G401 (cell line): ENCODE data around the gene SIK2. TPM values are rescaled to one million over a fixed set of nuclear protein-coding genes. Genes with fewer than 3 reads are reported as not detected.
"Not testable (repeated sequence)": the region's sequence is repeated elsewhere in the genome, so short reads cannot be mapped to it uniquely, and the experiment has no call there.

Experiments used
- DNase-seq: peaks from one replicate; pipeline ENCODE4 v3.0.0-alpha.2; 2015; ENCODE audit warnings: low spot score
- in situ Hi-C: cut with HindIII; loops from 2 replicates; pipeline ENCODE4 v1.10.0; 2016; ENCODE audit warnings: low sequenced_read_pairs, mixed read lengths
- total RNA-seq: library from RNA; depleted of rRNA; stranded (reverse); fragments of >200 nt; shearing (Covaris generic); gene quantifications from 2 replicates; pipeline ENCODE4 v1.2.3, GENCODE V29; 2014

The SIK2 gene
- total RNA-seq, 1 experiment from 2014 or later: 53.1 TPM

DNA sequence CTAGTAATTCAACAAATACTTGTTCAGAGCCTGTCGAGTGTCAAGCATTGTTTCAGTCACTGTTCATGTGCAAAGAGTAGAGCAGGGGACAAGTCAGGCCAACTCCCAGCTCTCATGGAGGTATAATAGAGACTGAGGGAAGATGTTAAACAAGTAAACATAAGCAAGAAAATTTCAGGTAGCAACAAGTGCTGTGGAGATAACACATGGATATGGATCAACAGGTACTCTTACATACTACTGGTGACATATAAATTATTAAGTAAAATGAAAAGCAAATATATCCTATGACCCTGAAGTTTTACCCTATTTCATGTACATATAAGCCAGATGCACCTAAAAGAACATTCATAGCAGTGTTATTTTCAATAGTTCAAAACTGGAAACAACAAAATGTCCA, 42.7 kb downstream of the SIK2 start:
- no peak for DNase-seq
- in situ Hi-C loops: no loop called here

DNA sequence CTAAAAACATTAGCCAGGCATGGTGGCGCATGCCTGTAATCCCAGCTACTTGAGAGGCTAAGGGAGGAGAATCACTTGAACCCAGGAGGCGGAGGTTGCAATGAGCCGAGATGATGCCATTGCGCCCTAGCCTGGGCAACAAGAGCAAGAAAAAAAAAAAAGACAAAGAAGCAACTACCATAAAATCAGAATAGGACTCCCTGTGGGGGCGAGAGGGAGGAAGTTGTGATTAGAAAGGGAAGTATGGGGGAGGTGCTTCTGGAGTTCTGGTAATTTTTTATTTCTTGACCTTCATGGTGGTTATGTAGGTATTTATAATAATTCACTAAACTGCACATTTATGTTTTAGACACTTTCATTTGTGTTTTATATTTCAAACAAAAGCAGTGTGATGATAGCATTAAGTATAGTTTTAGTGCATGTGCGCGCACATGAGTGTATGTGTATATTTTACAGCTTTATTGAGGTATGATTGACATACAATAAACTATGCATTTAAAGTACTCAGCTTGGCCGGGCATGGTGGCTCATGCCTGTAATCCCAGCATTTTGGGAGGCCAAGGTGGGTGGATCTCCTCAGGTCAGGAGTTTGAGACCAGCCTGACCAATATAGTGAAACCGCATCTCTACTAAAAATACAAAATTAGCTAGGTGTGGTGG, 43.5 kb downstream of the SIK2 start:
- in situ Hi-C loops: no loop called here
- DNase-seq: no peak

- in situ Hi-C loops, DNase-seq: not testable (repeated sequence)
These were observed 49.1 kb downstream of the SIK2 start for GRCh38 chr11:111651336-111651735.

DNA sequence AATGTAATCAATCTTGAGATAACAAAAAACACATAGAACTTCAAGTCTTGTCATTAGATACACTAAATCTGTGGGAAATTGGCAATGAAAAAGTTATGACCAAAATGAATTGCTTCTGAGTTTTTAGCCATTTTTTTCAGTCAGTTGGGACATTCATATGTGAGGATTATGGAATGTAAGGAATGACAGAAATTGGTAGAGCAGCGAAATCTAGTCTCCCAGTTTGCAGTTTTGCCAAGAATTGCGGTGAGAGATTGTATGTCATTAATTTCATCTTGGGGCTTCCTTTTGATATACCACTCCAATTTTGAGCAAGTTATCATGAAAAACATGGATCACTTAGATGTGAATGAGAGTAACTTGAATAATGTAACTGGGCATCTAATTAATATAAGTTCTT, 49.9 kb downstream of the SIK2 start:
- in situ Hi-C loops: no loop called here
- no peak for DNase-seq

DNA sequence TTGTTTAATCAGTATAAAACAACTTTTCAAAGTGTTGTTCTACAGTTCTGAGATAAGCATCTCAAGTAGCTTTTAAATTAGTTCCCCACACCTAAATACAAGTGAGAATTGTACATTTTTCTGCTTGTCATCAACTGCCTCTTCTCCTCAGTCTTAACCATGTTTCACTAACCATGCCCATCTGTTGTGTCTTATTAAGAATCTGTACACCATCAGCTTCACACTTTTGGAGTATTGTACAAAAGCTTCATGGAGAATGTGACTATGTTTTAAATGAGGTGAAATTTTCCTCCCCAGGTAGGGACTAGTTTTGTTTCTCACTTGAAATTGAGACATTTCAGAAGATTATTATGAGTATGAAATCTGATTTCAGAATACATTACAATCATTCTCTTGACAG, 52.4 kb downstream of the SIK2 start:
- in situ Hi-C loops: no loop called here
- no peak for DNase-seq

GRCh38 chr11:111655924-111656323, 53.7 kb downstream of the SIK2 start:
- in situ Hi-C loops: no loop called here
- no peak for DNase-seq

DNA sequence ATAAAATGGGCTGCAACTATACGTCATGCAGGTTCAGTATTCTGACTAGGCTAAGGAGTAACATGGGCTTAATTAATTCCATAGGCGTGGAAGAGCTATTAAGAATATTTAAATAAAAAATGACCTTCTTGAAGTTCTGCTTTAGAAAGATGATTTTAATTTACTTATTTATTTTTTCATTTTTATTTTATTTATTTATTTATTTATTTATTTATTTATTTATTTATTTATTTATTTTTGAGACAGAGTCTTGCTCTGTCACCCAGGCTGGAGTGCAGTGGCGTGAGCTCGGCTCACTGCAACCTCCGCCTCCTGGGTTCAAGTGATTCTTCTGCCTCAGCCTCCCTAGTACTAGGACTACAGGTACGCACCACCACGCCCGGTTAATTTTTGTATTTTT, 55.7 kb downstream of the SIK2 start:
- DNase-seq, in situ Hi-C loops: not testable (repeated sequence)

DNA sequence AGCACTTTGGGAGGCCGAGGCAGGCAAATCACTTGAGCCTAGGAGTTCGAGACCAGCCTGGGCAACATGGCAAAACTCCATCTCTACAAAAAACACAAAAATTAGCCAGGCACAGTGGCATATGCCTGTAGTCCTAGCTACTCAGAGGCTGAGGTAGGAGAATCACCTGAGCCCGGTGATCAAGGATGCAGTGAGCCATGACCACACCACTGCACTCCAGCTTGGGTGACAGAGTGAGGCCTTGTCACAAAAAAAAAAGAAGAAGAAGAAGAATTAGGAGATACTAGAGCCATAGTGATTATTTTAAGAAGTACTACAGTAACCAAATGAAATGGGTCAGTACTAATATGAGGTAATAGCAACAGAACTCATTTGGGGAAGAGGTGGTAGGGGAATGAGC, 56.2 kb downstream of the SIK2 start:
- in situ Hi-C loops, DNase-seq: not testable (repeated sequence)

- no peak for DNase-seq
- in situ Hi-C loops: no loop called here
These were observed 57.2 kb downstream of the SIK2 start for GRCh38 chr11:111659201-111660115.

- no peak for DNase-seq
These were observed 58.6 kb downstream of the SIK2 start for GRCh38 chr11:111660822-111661221.

GRCh38 chr11:111663820-111664219, 61.6 kb downstream of the SIK2 start:
- in situ Hi-C loops: no loop called here
- DNase-seq: peak; percentile 53

More at GRCh38 chr11:111660822-111661221, 58.6 kb downstream of the SIK2 start:
- in situ Hi-C loops: no loop called here

DNA sequence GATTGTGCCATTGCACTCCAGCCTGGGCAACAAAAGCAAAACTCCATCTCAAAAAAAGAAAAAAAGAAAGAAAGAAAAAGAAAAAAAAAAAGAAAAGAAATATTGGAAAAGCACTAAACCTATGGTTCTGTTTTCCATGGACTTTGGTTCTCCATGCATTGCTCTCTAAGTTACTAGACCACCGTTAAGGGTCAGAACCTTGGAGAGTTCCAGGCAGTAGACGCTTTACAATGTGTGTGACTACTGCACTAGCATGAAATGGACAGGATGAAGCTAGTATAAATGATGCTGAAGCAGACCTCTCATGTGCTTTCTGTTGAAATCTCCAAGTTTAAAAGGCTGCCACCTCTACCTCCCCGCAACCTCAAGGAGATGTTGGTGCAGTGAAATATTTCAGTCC, 63.5 kb downstream of the SIK2 start:
- peak; percentile 17 for DNase-seq
- in situ Hi-C loops: no loop called here

- DNase-seq: no peak
- in situ Hi-C loops: no loop called here
These were observed 66.7 kb downstream of the SIK2 start for GRCh38 chr11:111668980-111669379.

DNA sequence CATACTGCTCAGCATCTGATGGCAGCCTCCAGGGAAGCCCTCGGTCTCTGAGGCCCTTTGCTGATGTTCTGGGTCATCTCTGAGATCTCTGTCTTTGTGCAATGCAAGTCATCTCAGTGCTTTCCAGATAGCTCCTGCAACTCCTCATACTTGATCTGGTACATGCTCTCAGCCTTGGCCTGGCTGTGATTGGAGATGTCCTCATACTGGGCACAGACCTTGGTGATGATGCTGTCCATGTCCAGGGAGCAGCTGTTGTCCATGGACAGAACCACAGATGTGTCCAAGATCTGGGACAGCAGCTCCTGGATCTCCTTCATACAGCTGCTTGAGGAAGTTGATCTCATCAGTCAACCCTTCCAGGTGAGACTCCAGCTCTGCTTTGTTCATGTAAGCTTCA, 69.1 kb downstream of the SIK2 start:
- in situ Hi-C loops: no loop called here

GRCh38 chr11:111672949-111673348, 70.7 kb downstream of the SIK2 start:
- in situ Hi-C loops: no loop called here
- no peak for DNase-seq

More for the DNA sequence above, 69.1 kb downstream of the SIK2 start:
- no peak for DNase-seq

- no peak for DNase-seq
- in situ Hi-C loops: no loop called here
These were observed 72.7 kb downstream of the SIK2 start for GRCh38 chr11:111674941-111675340.

DNA sequence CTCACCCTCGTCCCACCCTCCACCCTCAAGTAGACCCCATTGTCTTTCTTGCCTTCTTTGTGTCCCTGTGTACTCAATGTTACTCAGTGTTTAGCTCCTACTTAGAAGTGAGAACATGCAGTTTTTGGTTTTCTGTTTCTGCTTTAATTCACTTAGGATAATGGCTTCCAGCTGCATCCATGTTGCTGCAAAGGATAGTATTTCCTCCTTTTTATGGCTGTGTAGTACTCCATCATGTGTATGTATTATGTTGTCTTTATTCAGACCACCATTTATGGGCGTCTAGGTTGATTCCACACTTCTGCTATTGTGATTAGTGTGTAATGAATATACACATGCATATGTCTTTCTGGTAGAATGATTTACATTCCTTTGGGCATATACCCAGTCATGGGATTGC, 73.6 kb downstream of the SIK2 start:
- no peak for DNase-seq
- in situ Hi-C loops: no loop called here

DNA sequence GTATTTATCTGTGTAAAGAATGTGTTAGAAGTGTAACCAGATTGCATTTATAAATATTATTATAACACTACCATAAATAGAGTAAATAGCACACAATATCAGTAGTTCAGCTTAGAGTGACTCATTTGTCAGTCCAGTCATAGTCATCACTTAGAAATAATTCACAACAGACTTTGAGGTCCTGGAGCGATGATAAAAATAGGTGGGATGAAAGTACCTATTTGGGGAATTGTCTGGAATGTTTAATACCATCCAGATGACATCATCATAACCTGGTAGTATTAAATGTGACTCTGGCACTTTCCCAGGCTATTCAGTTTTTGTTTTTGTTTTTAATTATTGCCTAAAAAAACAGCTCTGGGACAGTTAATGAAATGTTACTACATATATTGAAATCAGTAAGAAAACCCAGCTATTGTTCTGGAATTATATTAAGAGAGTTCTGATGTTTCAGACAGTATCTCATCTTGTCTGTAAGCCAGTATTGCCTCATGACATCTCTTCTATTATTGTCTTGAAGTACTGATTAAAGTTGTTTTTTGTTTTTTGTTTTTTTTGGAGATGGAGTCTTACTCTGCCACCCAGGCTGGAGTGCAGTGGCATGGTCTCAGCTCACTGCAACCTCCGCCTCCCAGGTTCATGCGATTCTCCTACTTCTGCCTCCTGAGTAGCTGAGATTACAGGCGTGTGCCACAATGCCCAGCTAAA, 74.8 kb downstream of the SIK2 start:
- DNase-seq: no peak
- in situ Hi-C loops: no loop called here

DNA sequence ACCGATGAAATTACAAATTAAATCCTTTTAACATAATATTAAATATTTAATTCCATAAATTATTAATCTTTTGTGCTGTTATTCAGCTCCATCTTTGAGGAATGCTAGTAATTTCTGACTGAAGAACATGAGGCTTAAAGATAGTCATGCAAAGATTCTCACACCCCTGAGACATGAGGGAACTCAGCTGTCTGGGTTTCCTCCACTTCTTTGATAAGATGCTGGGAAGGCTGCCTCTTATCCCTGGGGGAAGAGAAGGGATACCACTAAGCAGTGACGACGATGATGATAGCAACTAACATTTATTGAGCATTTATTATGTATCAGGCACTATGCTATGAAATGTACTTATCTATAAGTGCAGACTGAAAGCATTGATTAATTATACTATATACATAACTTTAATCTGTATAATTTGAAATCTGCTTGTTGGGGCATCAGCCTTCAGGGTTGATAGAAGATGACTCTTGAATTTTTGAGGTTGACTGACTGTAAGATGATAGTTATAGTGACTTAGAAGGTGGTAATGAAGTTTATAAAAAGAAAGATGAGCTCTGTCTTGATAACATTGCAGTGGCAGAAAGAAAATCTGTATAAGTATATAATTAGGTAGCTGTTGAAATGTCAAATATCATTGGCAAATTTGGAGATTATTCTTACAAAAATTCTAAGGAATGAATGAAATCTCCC, 78.4 kb downstream of the SIK2 start:
- DNase-seq: no peak
- in situ Hi-C loops: no loop called here
